H1 (cell line): ENCODE results near the gene RNF10. TPM values are rescaled to one million over a fixed set of nuclear protein-coding genes. Genes with fewer than 3 reads are reported as not detected.

Experiments
- CHD2 ChIP-seq: IDR thresholded peaks from 2 replicates; pipeline ENCODE4 v1.6.1; 2012; ENCODE audit warnings: low read length, improper control_type of control experiment
- CTBP2 ChIP-seq: IDR thresholded peaks from 2 replicates; pipeline ENCODE4 v1.7.0; 2011; ENCODE audit warnings: borderline replicate concordance, mild to moderate bottlenecking, moderate library complexity, mixed read lengths, low read length; ENCODE audit not compliant: insufficient read depth, insufficient read length
- E2F6 ChIP-seq: IDR thresholded peaks from 2 replicates; pipeline ENCODE4 v1.6.1; 2012; ENCODE audit warnings: inconsistent platforms
- HDAC2 ChIP-seq, 2 experiments: fragments of 300-600 bp in 1 of 2; sonication (generic) in 1 of 2; IDR thresholded peaks; 2 replicates each; pipeline ENCODE4 v1.6.1; 2011 to 2012; ENCODE audit warnings: low read depth in 2 of 2, low read length in 2 of 2, mild to moderate bottlenecking in 2 of 2, moderate library complexity in 2 of 2, borderline replicate concordance in 1 of 2, inconsistent platforms in 1 of 2
- JUN ChIP-seq: IDR thresholded peaks from 2 replicates; pipeline ENCODE4 v1.6.1; 2011; ENCODE audit warnings: low read depth, mild to moderate bottlenecking, improper control_type of control experiment, low read length
- JUND ChIP-seq: IDR thresholded peaks from 2 replicates; pipeline ENCODE4 v1.6.1; 2011; ENCODE audit warnings: mild to moderate bottlenecking, improper control_type of control experiment, low read length
- KDM4A ChIP-seq: IDR thresholded peaks from one replicate; pipeline ENCODE4 v1.7.1; 2012; ENCODE audit warnings: low read depth, mild to moderate bottlenecking, moderate library complexity, low read length, inconsistent platforms; ENCODE audit not compliant: severe bottlenecking
- MAFK ChIP-seq: IDR thresholded peaks from 2 replicates; pipeline ENCODE4 v1.6.1; 2012; ENCODE audit warnings: low read depth, mild to moderate bottlenecking, improper control_type of control experiment, low read length
- MAX ChIP-seq: IDR thresholded peaks from 2 replicates; pipeline ENCODE4 v1.6.1; 2012; ENCODE audit warnings: inconsistent platforms
- PHF8 ChIP-seq: fragments of 200-600 bp; sonication (generic); conservative IDR thresholded peaks from 2 replicates; pipeline ENCODE4 v1.7.1; 2012; ENCODE audit warnings: low read depth, mild to moderate bottlenecking, inconsistent platforms, low read length, moderate library complexity
- POLR2AphosphoS5 ChIP-seq: IDR thresholded peaks from 2 replicates; pipeline ENCODE4 v1.6.1; 2011; ENCODE audit warnings: low read depth, low read length
- RBBP5 ChIP-seq: IDR thresholded peaks from 2 replicates; pipeline ENCODE4 v1.7.1; 2012; ENCODE audit warnings: low read depth, mild to moderate bottlenecking, inconsistent platforms, low read length, moderate library complexity, borderline replicate concordance
- RNF2 ChIP-seq: fragments of 200-900, 300-1000 bp; sonication (generic); IDR thresholded peaks from 2 replicates; pipeline ENCODE4 v1.7.1; 2016; ENCODE audit warnings: borderline replicate concordance, low read depth, mild to moderate bottlenecking, antibody characterized with exemption, low read length; ENCODE audit not compliant: poor library complexity, severe bottlenecking; ENCODE audit errors: missing control alignments
- SIN3A ChIP-seq, 2 experiments: IDR thresholded peaks in 1 of 2; conservative IDR thresholded peaks in 1 of 2; 2 replicates each; pipeline ENCODE4 v1.6.1; 2011 to 2012; ENCODE audit warnings: low read length in 2 of 2, improper control_type of control experiment in 1 of 2, low read depth in 1 of 2, mild to moderate bottlenecking in 1 of 2
- SP1 ChIP-seq: IDR thresholded peaks from 2 replicates; pipeline ENCODE4 v1.6.1; 2011; ENCODE audit warnings: low read depth, low read length
- TAF7 ChIP-seq: optimal IDR thresholded peaks from 2 replicates; pipeline ENCODE3; 2011; ENCODE audit warnings: low read depth, mild to moderate bottlenecking, inconsistent platforms, low read length, moderate library complexity, borderline replicate concordance
- polyA plus RNA-seq, 7 experiments: library from polyadenylated mRNA; depleted of rRNA in 3 of 7; stranded (reverse) in 5 of 7; unstranded in 2 of 7; fragments of >200 nt in 5 of 7; fragments of 200-250 nt in 2 of 7; gene quantifications; 1 replicate in 5 of 7; 2 replicates in 1 of 7; 4 replicates in 1 of 7; pipeline versions ENCODE4 v1.2.1 to v1.2.3, GENCODE V29; 2011 to 2013; ENCODE audit warnings: missing spikeins in 2 of 7, mixed read lengths in 2 of 7
- total RNA-seq: library from RNA; stranded (reverse); fragmentation: NEBNext Ultra II Directional; extraction: Animal tissue kit (Norgen Biotek cat#: 25700); gene quantifications from 2 replicates; pipeline ENCODE4 v1.2.1, GENCODE V29; 2021

The RNF10 gene
- total and polyA plus RNA-seq, 2 of the 8 experiments (the other 6 are each of a cell fraction or from before 2014, with no cell fraction given) = 71.6 to 171 TPM

- TF ChIP-seq PHF8 (peak; percentile 83), JUND (no peak), HDAC2 (IDR thresholded peaks at IDR 0.05; ENCODE audit: borderline replicate concordance in 1 of 2, low read depth in 2 of 2, low read length in 2 of 2) (peak in 1 of 2 experiments; percentile 84; a peak in 2 of 4 replicates), SP1 (peak; percentile 83), CHD2 (peak; percentile 62), POLR2AphosphoS5 (peak; percentile 94), CTBP2 (no peak), TAF7 (peak; percentile 86), E2F6 (no peak), RBBP5 (no peak), JUN (no peak), KDM4A (peak; percentile 88), MAFK (no peak), RNF2 (no peak), SIN3A (conservative IDR thresholded peaks at IDR 0.05 in 1 of 2, IDR thresholded peaks at IDR 0.05 in 1 of 2; ENCODE audit: low read depth in 1 of 2, low read length in 2 of 2) (peak; percentile 74 to 94; a peak in 3 of 4 replicates), MAX (0 out of 2 replicates have a peak, but pooled peaks have one; percentile 59)
Measured at GRCh38 chr12:120580787-120581723, 46.9 kb downstream of the RNF10 start, which contains the start of gene POP5 (continued).
